ENCODE results near the gene NFYA. TPM values are rescaled to one million over a fixed set of nuclear protein-coding genes. Genes with fewer than 3 reads are reported as not detected.

Gene NFYA
- total RNA-seq, 4 donors from 2014 or later, result 18.5 to 27.7 (median 20.4) TPM

GRCh38 chr6:41122373-41122772, 49.6 kb downstream of the NFYA start:
- TF ChIP-seq CTCF (IDR thresholded peaks at IDR 0.05; ENCODE audit: low read depth), result no peak

- no peak for TF ChIP-seq CTCF (IDR thresholded peaks at IDR 0.05; ENCODE audit: low read depth)
Observed at GRCh38 chr6:41122918-41123317, 50.1 kb downstream of the NFYA start.

- no peak for TF ChIP-seq CTCF (IDR thresholded peaks at IDR 0.05; ENCODE audit: low read depth)
Observed at GRCh38 chr6:41125282-41125681, 52.5 kb downstream of the NFYA start.

GRCh38 chr6:41132254-41132653, 59.5 kb downstream of the NFYA start:
- no peak for TF ChIP-seq CTCF (IDR thresholded peaks at IDR 0.05; ENCODE audit: low read depth)

- TF ChIP-seq CTCF (IDR thresholded peaks at IDR 0.05; ENCODE audit: low read depth), result no peak
Observed at GRCh38 chr6:41135062-41135832, 62.5 kb downstream of the NFYA start.

GRCh38 chr6:41136911-41137310, 64.1 kb downstream of the NFYA start:
- no peak for TF ChIP-seq CTCF (IDR thresholded peaks at IDR 0.05; ENCODE audit: low read depth)

GRCh38 chr6:41147917-41148316, 75.1 kb downstream of the NFYA start:
- TF ChIP-seq CTCF (IDR thresholded peaks at IDR 0.05; ENCODE audit: low read depth), result no peak

Other genes with a start within 250 kb of the NFYA start
- gene UNC5CL, start 33.8 kb upstream of the NFYA start, total RNA-seq, result 1 to 10 TPM in 3 of 4 donors, not detected in 1; 1.1 to 1.7 (median 1.7) TPM
- gene TSPO2, start 30.5 kb upstream of the NFYA start, total RNA-seq, result not detected
- not detected for gene APOBEC2, start 19.8 kb upstream of the NFYA start, total RNA-seq
- gene OARD1, start 618 bp upstream of the NFYA start, total RNA-seq, result 10 to 100 TPM; 13.9 to 30.3 (median 20.6) TPM
- 1 to 10 TPM in 1 of 4 donors, not detected in 3; 4.8 TPM for gene TREML1, start 81.4 kb downstream of the NFYA start, total RNA-seq
- gene TREM2, start 90.1 kb downstream of the NFYA start, total RNA-seq, result 100 to 1,000 TPM in 1 of 4 donors, 10 to 100 TPM in 1, 1 to 10 TPM in 2; 3.8 to 335 (median 15.9) TPM
- under 1 TPM in 2 of 4 donors, not detected in 2; 0.22 to 0.34 TPM for gene TREML2, start 128.2 kb downstream of the NFYA start, total RNA-seq
- gene TREML4, start 155.4 kb downstream of the NFYA start, total RNA-seq, result not detected
- gene TREM1, start 213.7 kb downstream of the NFYA start, total RNA-seq, result 1 to 10 TPM in 3 of 4 donors, under 1 TPM in 1; 0.38 to 9.5 (median 4.6) TPM

Measured in subcutaneous adipose tissue (tissue), 4 donors.